A204.1 (cell line): Measurements from ENCODE around the gene SLAMF8.

Experiments
- FAIRE-seq: peaks from 2 replicates; lab custom pipeline; 2012; peaks lifted over from hg19 to GRCh38; lab: Jason Lieb, UNC

The SLAMF8 gene

DNA sequence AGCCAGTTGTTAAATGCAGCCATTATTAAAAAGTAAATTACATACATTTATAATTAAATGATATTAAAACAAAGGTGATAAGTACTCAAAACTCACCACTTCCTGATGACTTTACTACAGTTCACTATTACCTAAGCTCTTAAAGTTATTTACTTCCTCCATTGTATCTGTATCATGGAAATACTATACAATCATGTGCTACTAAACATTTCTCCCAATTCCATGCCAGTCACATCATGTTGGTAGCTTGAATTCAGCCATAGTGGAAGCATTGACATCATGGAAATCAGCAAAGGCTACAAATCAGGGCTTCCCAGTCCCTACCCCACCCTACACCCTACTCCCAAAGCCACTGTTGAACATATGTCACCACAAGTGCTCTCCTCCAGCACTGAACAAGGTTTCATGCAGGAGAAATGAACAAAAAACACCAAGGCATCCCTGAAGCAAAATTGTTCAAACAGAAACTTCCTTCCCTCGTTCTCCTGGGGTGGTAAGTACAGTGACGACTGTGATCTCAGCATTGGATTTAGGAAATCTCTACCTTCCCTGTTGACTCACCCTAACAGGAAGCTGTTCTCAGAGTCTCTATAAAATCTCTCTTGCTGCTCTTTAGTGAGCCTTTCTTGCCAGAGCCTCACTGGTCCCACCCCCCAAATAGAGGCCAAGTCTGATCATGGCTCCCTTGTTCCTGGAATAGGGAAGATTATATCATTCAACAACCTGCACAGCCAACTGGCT is 23.1 kb downstream of the SLAMF8 start:
- no peak for FAIRE-seq

DNA sequence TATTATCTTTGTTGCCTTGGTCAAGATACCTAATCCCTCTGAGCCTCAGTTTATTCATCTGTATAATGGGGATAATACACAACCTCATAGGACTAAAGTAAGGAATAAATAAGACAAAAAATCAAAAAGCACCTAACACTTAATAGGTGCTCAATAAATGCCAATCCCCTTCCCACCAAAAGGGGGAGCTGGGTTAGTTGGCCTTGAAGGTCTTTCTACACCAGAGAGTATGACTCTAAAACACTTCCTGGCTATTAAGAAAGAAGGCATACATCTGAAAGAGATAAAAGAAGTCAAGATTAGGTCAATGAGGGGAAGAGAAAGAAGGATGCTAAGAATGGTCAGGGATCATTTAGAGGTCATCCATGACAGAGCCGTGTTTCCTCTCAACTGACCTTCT is 24.7 kb downstream of the SLAMF8 start:
- no peak for FAIRE-seq

DNA sequence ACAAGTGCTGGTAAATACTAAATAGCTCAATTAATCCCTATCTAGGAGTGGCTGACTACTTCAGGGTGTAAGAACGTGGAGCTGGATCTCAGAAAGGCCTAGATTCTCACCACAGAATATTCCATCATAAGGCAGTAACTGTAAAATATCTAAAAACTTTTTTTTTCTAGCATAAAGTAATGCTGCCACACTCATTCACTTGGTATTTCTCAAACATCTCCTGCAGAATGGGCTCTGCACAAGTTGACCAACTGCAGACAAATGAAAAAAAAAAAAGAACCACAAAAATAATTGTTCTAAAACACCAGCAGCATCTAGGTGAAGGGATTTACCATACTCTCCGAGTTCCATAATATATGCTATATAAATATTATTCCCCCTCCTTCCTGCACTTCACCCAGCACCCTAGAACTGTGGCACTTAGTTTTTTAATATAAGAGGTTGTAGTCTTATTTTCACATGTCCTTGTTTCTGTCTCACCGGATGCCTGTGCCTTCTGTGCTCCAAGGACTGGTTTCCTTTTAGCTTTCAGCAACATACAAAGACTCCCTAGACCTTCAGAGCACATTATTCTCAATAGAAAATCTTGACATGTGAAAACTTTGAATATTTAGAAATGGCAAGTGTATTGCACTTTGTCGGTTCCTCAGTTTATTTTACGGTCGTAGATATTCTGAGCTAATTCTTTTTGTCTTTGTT is 26.9 kb downstream of the SLAMF8 start:
- FAIRE-seq: no peak

DNA sequence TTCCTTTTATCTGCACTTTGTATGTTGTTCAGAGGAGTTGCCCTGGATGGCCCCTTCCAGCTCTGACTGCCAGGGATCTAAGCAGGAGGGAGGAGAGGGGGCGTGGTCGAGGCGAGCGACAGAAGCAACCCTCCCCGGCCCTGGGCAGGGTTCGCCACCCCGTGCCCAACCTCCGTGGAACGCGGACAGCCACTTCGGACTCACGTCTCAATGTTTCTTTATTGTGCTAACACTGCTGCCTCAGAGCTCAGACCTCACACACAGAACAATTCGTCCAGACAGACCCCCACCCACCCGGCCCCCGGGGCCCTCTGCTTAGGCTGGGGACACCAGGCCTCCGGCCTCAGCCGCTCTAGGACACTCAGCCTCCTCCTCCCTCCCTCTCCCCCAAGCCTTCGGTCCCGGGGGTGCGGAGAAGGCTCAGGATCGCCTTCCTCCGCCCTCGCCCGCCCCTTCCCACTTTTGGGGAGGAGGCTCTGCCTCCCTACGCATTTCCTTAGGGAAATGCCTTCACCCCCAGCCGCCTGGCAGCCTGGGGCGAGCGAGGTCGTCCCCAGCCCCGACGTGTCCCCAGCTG is 27.5 kb downstream of the SLAMF8 start:
- no peak for FAIRE-seq

DNA sequence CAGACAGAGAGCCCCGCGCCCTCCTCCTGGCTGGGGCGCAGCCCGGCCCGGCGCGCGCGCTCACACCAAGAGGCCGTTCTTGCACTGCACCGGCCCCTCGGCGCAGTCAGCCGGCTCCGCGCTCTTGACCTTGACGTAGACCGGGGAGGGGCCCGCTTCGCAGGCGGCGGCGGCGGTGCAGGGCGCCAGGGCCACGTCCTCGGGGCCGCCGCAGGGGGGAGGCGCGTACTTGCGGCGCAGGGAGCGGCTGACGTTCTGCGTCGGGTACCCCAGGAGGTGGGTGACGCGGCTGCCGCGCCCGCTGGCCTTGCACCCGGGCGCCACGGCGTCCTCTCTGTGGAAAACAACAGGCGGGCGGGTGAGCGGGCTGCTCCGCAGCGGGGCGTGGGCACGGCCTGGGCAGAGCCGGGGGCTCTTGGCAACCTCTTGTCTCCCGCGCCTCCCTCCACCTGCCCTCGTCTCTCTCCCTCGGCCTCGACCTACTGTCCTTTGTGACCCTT is 28.1 kb downstream of the SLAMF8 start:
- no peak for FAIRE-seq

DNA sequence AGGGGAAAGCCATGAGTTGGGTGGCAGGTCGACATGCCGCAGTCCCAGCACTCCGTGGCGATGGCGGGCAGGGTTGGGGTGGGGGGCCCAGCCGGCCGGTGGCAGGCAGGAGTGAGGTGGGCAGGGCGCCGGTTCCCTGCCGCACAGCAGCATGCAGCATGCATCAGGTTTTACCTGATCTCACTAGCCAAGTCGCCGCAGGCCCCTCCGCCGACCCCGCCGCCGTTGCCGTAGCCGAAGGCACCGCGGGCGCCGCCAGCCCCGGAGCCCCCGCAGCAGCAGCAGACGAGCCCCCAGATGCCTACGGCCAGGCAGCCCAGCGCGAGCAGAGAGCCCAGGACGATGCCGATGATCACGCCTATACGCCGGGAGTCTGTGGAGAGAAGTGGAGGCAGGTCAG is 29.0 kb downstream of the SLAMF8 start:
- FAIRE-seq: no peak

DNA sequence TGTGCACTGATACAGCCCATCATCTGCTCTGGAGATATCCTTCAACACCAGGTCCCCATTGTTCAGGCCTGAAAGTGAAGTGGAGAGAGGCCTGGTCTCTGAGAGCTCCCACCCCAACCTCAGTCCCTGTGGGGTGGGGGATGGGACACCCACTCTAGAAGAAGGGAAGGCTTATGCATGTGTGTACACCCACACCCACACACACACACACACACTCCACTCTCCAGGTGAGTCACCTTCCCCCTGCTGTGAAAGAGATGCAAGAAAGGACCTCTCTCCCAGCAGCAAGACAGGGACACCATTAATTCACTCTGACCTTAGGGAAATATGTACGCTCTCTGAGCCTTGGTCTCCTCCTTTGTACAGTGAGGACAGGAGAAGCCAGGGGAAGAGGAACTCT is 29.9 kb downstream of the SLAMF8 start:
- no peak for FAIRE-seq

DNA sequence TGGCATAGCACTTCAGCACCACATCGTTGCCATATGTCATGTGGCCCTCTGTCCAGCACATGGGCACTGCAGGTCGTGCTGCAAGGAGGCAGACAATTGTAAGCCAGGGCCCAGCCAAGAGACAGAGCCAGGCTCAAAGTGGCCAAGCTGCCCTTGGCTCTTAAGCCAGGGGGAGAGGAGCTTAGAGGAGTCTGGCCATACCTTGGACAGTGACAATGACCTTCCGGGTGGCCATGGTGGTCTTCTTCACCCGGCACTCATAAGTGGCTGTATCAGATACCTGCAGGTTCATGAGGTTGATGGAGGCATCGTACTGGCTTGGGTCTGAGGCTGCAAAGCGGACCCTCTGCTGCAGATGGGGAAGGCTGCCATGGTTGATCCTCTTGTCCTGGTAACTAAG is 31.2 kb downstream of the SLAMF8 start:
- no peak for FAIRE-seq

DNA sequence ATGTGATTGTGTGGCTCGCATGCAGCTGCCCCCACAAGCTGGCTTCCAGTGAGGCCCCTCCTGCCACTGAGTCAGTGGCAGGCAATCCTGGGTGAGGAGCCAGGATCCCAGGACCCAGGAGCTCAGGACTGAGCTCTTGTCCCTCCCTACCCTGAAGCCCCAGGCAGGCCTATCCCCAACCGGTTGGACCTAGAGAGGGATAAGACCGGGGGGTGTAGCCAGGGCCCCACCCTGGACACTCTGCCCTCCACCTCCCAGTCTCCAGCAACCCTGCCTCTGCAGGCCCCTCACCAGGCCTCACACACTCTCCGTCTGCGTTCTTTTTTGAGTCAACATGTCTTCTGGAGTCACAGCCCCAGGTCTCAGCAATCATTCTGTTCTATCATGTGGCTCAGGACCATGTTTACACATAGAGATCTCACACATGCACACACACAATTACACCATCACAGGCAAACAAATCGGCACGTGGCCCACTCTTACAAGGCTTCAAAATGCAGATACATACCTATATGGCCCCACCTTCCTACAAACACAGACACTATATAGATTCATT is 33.2 kb downstream of the SLAMF8 start:
- no peak for FAIRE-seq

DNA sequence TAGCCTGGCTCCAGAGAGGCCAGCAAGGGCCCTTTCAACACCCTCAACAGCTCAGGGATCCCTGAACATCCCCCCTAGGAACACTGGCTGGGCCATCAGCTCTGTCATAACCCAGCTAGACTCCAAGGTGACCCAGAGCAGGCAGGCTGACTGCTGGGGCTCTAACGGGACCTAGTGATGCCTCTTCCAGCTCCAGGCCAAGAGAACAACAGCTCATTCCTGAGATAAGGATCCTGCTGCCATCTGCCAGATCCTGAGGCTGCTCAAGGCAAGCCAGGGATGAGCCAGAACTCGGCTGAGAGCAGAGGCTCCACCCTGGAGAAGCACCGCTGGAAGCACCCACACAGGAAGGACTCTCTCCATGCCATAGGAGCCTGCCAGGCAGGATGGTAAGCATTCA is 33.8 kb downstream of the SLAMF8 start:
- no peak for FAIRE-seq

DNA sequence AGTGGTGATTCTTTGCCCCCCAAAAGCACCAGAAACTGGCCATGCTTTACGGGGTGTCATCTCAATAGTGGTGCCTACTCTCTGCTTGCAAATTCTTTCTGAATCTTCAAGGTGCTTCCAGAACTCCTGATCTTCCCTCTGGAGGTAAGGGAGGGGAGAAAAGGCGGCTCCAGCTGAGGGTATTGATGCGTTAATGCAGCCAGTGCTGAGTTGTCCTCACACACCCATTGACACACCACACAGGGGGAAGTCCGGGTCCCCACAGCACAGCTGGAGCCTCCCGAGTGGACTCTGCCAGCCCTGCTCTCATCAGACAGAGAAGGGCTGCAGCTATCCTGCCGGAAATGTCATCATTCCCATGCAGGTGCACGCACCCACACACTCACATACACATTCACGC is 34.5 kb downstream of the SLAMF8 start:
- no peak for FAIRE-seq

DNA sequence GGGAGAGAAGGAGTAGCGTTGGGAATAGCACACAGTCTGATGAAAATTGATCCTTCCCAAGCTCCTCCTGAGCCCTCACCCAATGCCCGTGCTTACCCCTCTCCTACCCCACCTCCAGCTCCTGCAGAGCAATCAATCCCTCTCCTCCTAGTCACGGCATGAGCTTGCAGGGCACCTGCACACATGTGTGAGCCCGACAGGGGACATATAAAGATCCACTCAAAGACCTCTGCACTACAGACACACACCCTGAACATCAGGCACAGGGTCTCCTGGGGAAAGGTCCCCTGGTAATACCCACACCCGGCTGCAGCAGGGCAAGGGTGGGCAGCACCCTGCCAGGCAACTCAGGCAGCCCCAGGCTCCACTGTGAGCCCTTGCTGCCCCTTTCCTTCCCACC is 35.4 kb downstream of the SLAMF8 start:
- no peak for FAIRE-seq

DNA sequence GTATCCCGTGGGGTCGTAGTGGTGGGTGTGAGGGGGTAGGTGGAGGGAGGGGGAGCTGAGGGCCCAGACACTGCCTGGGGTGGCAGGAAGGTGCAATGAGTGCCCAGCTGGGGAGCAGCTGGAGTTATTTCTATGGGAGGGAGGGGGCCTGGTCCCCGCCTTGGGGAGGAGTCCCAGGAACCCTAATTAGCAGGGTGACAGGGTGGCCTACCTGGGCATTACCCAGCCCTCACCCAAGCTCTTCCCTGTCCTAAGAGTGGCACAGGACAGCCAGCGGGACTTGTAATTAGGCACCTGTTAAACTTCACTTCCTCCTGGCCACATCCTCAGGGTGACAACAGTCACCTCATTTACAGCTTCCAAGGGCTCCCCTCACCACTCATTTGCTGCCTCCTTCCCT is 35.9 kb downstream of the SLAMF8 start, which contains the start of gene VSIG8:
TSS of gene VSIG8 (minus strand) at position 101 of the 400 bp plus-strand sequence. CDS start 136 bp downstream, outside the sequence.
- no peak for FAIRE-seq

DNA sequence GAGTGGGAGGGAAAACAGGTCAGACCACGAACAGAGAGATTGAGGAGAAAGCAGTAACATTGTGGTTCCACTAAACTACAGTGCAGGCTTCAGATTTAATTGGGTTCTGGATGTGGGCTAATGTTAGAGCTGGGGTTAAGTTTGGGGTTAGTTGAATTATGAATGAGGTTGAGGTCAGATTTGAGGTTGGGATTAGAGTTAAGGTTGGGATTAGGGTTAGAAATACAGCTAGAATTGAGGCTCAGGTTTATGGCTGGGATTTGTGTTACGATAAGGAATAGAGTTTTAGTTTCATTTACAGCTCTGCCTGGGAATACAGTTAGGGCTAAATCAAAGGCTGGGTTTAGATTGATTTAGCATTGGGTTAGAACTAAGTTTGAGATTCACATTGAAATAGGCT is 37.6 kb downstream of the SLAMF8 start:
- no peak for FAIRE-seq

DNA sequence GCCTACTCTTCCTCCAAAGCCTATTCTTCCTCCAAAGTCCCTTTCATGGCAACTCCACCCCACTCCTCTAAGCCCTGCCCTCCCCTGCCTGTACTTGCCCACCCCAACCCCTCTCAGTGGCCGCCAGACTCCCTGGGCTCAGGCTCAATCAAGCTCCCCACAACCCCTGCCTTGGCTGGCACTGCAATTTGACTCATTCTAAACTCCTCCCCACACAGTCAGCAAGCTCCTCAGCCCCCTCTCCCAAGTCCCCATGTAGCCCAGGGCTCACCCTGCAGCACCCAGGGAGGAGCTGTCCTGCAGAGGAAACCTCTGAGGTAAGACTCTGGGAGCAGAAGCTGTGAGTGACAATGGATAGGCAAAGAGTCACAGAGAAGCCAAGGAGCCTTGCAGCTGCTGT is 39.4 kb downstream of the SLAMF8 start:
- FAIRE-seq: no peak

DNA sequence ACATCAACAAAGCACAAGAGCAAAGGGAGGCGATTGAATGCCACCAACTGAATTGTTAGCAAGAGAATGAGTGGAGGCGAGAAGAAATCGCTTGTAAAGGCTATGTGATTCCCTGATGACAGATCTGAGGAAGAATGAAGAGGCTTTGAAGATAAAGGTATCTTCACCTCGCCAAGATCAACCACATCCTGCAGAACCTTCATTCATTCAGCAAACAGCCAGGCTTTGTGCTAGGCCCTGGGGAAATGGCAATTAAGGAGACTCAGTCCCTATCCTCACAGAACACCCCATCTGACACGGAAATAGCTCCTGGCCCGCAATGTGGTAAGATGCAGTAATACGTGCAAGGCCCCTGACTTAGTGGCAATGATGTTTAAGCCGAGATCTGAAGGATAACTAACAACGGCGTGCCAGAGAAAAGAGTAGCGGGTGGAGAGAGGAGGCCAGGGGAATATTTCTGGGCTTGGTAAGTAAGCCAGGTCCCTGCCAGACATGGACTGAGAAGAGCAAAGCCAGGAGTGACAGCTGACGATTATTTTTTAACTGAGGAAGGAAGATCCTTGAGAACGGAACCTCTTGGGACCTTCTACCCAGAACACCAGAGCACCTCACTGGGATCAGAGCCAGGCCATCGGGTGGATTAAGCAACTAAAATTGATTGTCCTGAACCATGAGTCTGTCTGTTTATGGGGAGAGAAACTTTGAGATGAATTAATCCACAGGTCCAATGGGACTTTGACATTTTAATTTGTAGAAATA is 40.4 kb downstream of the SLAMF8 start:
- no peak for FAIRE-seq

DNA sequence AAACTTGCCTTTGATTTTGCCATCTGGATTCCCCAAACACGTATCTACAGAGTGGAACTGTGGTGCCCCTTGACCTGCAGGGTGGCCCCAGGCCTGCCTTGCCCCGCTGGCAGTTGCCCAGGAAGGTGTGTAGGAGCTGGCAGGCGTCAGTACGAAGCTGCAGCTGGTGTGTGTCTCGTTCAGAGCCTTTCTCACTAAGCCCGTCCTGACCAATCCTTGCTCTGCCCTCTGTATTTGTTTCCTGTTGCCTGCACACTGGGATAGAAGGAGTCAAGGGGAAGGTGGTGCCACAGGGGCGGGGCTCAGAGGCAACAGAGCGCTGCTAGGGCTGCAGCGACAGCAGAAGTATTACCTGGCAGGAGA is 41.0 kb downstream of the SLAMF8 start:
- no peak for FAIRE-seq

DNA sequence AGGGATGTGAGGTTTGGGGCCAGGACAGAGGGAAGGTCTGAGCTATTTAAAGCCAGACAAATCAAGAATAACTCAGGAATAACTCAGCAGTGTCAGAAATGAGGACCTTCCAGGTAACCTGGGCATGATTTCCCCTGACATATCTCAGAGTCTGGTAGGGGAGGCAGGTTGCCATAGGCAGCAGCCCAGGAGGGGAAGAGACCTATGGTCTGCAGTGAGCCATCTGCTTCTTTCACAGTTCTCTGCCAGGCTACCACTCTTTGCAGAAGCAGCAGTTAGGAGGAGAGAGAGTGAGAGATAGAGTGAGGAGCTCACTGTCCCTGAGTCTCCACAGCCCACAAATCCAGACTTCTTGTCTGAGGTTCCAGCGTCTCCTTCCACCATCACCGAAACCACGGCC is 42.1 kb downstream of the SLAMF8 start:
- no peak for FAIRE-seq

DNA sequence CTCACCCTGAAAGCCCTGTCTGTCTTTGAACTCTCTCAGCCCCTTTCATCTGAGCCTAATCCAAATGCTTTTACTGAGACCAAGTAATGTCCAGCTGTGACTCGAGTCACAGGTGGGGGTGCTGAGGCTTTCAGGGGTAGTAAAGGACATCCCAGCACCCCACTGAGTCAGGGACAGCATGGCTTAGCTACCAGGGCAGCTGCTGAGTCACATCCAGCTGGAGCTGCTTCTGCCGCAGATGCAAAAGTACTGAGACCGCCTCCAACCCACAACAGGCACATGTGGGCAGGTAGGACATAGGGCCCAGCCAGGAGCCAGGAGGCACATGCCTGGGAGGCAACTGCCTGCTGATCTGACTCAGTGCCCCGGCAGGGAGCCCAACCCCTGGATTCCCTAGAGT is 42.5 kb downstream of the SLAMF8 start:
- no peak for FAIRE-seq

DNA sequence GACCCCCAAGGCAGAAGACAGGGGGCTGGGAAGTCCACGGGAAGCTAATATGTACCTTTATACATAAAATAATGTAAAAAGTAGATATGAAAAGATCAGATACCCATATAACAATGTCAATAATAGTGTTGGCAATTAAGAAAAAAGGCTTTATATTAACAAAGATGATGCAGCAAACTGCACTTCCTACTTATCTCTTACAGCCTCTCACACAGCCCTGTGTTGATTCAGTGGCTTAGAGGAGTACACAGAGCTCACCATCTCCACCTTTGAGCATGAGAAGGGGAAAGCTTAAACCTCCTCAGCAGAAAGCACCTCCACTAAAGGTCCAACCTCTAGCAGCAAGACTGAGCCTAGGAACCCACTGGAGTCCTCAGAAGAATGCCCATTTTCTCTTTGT is 42.9 kb downstream of the SLAMF8 start:
- no peak for FAIRE-seq

DNA sequence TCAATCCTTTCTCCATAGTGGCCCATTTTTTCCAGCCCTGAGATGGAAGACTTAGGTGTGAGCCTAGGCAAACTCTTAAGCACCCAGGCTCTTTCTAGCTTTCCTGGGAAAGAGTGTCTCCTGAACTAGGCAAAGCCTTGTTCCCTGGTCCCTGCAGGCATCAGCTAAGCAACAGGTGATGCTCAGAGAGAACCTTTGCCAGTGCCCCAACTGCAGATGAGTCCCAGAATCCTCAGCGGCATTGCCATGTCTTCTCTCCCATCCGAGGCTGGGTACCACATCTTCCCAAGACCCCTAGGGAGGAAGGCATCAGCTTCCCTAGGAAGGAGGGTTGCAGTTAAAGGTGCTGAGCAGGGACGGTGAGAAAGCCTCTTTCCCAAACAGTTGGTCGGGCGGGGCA is 44.0 kb downstream of the SLAMF8 start:
- no peak for FAIRE-seq

DNA sequence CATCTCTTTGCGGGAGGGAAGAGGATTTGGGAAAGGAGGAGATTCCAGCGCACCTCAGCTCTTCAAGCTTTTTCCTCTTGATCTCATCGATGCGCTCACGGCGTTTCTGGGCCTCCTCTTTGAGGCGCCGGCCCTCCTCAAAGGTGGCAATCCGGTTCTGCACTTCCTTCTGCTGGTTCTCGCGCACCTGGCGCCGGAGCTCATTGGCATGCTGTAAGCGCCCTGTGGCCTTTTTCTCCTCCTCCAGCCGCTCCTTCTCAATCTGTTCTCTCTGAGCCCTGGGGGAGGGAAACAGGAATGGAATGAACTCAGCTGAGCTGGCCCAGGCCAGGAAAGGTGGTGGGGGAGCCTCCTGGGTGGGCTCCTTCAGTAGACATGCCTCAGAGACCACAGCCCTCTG is 46.2 kb downstream of the SLAMF8 start:
- FAIRE-seq: no peak
